K562 (cell line): ENCODE results near the gene PYDC1. TPM values are rescaled to one million over a fixed set of nuclear protein-coding genes. Genes with fewer than 3 reads are reported as not detected.

Experiments
- ATAC-seq: fragments of 200-7000 bp; cut with Tn5 transposase; 3 replicates; pipeline ENCODE4 v1.9.1; 2020; ENCODE audit warnings: moderate library complexity
- BruUV-seq: library from RNA; stranded (reverse); fragments of 400-500 nt; replicated peaks from 2 replicates; lab custom pipeline; 2021; lab: Mats Ljungman, UMichigan
- CTCF ChIA-PET: fragments of 300-600 bp; formaldehyde crosslinking; extraction: SDS; loops from one replicate; lab custom pipeline; 2021; ENCODE audit warnings: low intra/inter-chr PET ratio; lab: Yijun Ruan, JAX
- POLR2A ChIA-PET: fragments of 300-600, 350-650 bp; sonication (Branson Sonifier 250); formaldehyde crosslinking; extraction: SDS; loops from one replicate; lab custom pipeline; 2021; ENCODE audit warnings: antibody characterized with exemption, inconsistent platforms; lab: Yijun Ruan, JAX
- DNase-seq, 4 experiments: peaks; one replicate each; pipeline versions ENCODE4 v3.0.0 to v3.0.0-alpha.2; 2011 to 2018; ENCODE audit warnings: low spot score in 3 of 4, mixed read lengths in 3 of 4; ENCODE audit errors: extremely low read depth in 1 of 4
- FAIRE-seq: peaks from 2 replicates; lab custom pipeline; 2011; peaks lifted over from hg19 to GRCh38; lab: Jason Lieb, UNC
- H2AFZ ChIP-seq: 2 replicates; pipeline ENCODE4 v1.6.0; 2011; ENCODE audit warnings: low read depth, low read length, control low read depth, inconsistent platforms
- H3K27ac ChIP-seq: fragments of 200-600 bp; 3 replicates; pipeline ENCODE4 v1.8.0; 2011; ENCODE audit warnings: low read depth, mild to moderate bottlenecking, control low read depth, inconsistent platforms, low read length, moderate library complexity, mixed read lengths; ENCODE audit errors: extremely low read depth
- H3K27me3 ChIP-seq, 2 experiments: fragments of 300-600 bp in 1 of 2; 2 replicates in 1 of 2; 3 replicates in 1 of 2; pipeline versions ENCODE4 v1.6.0 to v1.8.0; 2011; ENCODE audit warnings: inconsistent platforms in 2 of 2, low read length in 2 of 2, mild to moderate bottlenecking in 1 of 2, mixed read lengths in 1 of 2, moderate library complexity in 1 of 2; ENCODE audit not compliant: control insufficient read depth in 2 of 2, insufficient read depth in 2 of 2
- H3K36me3 ChIP-seq: fragments of 300-600 bp; 3 replicates; pipeline ENCODE4 v1.8.0; 2011; ENCODE audit warnings: mild to moderate bottlenecking, low read length, inconsistent platforms; ENCODE audit not compliant: control insufficient read depth, insufficient read depth
- H3K4me1 ChIP-seq, 2 experiments: fragments of 200-600 bp in 1 of 2; replicated peaks in 1 of 2; 2 replicates in 1 of 2; 3 replicates in 1 of 2; pipeline versions ENCODE4 v1.5.1 to v1.8.0; 2011; ENCODE audit warnings: inconsistent platforms in 2 of 2, low read length in 2 of 2, mild to moderate bottlenecking in 1 of 2, mixed read lengths in 1 of 2, moderate library complexity in 1 of 2; ENCODE audit not compliant: control insufficient read depth in 2 of 2, insufficient read depth in 2 of 2
- H3K4me2 ChIP-seq: 2 replicates; pipeline ENCODE4 v1.6.1; 2011; ENCODE audit warnings: low read length, control low read depth, inconsistent platforms, mixed read lengths; ENCODE audit not compliant: insufficient read depth
- H3K4me3 ChIP-seq: fragments of 200-600 bp; sonication (generic), shearing (Covaris generic); 2 replicates; pipeline ENCODE4 v1.5.1; 2016; ENCODE audit warnings: control low read depth, inconsistent platforms
- H3K79me2 ChIP-seq: fragments of 200-600 bp; 3 replicates; pipeline ENCODE4 v1.8.0; 2011; ENCODE audit warnings: low read length, inconsistent platforms; ENCODE audit not compliant: control insufficient read depth, insufficient read depth
- H3K9ac ChIP-seq, 2 experiments: 2 replicates each; pipeline versions ENCODE4 v1.6.0 to v1.6.1; 2011; ENCODE audit warnings: low read depth in 2 of 2, low read length in 2 of 2, control low read depth in 1 of 2, inconsistent platforms in 1 of 2, mild to moderate bottlenecking in 1 of 2, mixed read lengths in 1 of 2; ENCODE audit not compliant: insufficient read depth in 1 of 2
- H3K9me1 ChIP-seq: one replicate; pipeline ENCODE4 v1.6.0; 2011; ENCODE audit warnings: inconsistent platforms, mild to moderate bottlenecking, low read length, moderate library complexity; ENCODE audit not compliant: control insufficient read depth, insufficient read depth
- H3K9me3 ChIP-seq: replicated peaks from 2 replicates; pipeline ENCODE4 v1.5.1; 2011; ENCODE audit warnings: low read depth, low read length, inconsistent platforms; ENCODE audit not compliant: control insufficient read depth, insufficient read depth
- H4K20me1 ChIP-seq: replicated peaks from 2 replicates; pipeline ENCODE4 v1.6.1; 2011; ENCODE audit warnings: low read length, inconsistent platforms, mixed read lengths; ENCODE audit not compliant: control insufficient read depth, insufficient read depth
- SPI1 ChIP-seq: IDR thresholded peaks from 2 replicates; pipeline ENCODE4 v1.6.1; 2011; ENCODE audit warnings: low read depth, low read length, control low read depth, borderline replicate concordance
- YBX1 ChIP-seq: fragments of 450-650 bp; IDR thresholded peaks from 2 replicates; pipeline ENCODE4 v1.7.1; 2016; ENCODE audit warnings: mild to moderate bottlenecking
- ZNF24 ChIP-seq: fragments of 450-650 bp; IDR thresholded peaks from 2 replicates; pipeline ENCODE4 v1.6.1; 2016
- WGBS: fragments of 100-300 bp; shearing (Covaris generic); methylation state at CpG from one replicate; pipeline ENCODE4 v1.1.6; 2016; ENCODE audit warnings: low coverage, mixed read lengths; ENCODE audit not compliant: insufficient coverage; ENCODE audit errors: missing lambda C conversion rate; 5-methylcytosine and 5-hydroxymethylcytosine counted together
- in situ Hi-C: fragments of 300-500 bp; cut with MboI; formaldehyde crosslinking; loops from 4 replicates; pipeline ENCODE4 v1.15.0; 2018; ENCODE audit warnings: inconsistent platforms, mixed read lengths
- intact Hi-C: fragments of 100-400 bp; cut with micrococcal nuclease; formaldehyde crosslinking; loops from 2 replicates; pipeline ENCODE4 v1.14.2; 2022
- polyA plus RNA-seq, 8 experiments: library from polyadenylated mRNA; depleted of rRNA in 4 of 8; stranded (reverse) in 5 of 8; unstranded in 3 of 8; fragments of >200 nt; fragmentation: Nextera tagmentation in 2 of 8; fragmentation: Illumina TruSeq in 1 of 8; extraction: Ambion mirVana in 2 of 8; extraction: Trizol in 1 of 8; gene quantifications; 2 replicates each; pipeline versions ENCODE4 v1.2.1 to v1.2.3, GENCODE V29; 2011 to 2014; ENCODE audit warnings: inconsistent platforms in 1 of 8, missing spikeins in 1 of 8
- total RNA-seq, 7 experiments: library from RNA; depleted of rRNA in 6 of 7; stranded (reverse); fragments of >200 nt in 6 of 7; fragmentation: Illumina TruSeq in 2 of 7; extraction: Trizol in 2 of 7; gene quantifications; 2 replicates each; pipeline versions ENCODE4 v1.2.1 to v1.2.3, GENCODE V29; 2011 to 2021; ENCODE audit warnings: low replicate concordance in 1 of 7
- TF ChIP-seq, protein P1 (sequence below): fragments of 250-450 bp; sonication (Bioruptor Pico); IDR thresholded peaks from 2 replicates; pipeline ENCODE4 v1.5.0; 2021; ENCODE audit warnings: mild to moderate bottlenecking, moderate library complexity

PYDC1 gene
- total and polyA plus RNA-seq, 9 of the 15 experiments (the other 6 are each of a cell fraction or from before 2014, with no cell fraction given): not detected

DNA sequence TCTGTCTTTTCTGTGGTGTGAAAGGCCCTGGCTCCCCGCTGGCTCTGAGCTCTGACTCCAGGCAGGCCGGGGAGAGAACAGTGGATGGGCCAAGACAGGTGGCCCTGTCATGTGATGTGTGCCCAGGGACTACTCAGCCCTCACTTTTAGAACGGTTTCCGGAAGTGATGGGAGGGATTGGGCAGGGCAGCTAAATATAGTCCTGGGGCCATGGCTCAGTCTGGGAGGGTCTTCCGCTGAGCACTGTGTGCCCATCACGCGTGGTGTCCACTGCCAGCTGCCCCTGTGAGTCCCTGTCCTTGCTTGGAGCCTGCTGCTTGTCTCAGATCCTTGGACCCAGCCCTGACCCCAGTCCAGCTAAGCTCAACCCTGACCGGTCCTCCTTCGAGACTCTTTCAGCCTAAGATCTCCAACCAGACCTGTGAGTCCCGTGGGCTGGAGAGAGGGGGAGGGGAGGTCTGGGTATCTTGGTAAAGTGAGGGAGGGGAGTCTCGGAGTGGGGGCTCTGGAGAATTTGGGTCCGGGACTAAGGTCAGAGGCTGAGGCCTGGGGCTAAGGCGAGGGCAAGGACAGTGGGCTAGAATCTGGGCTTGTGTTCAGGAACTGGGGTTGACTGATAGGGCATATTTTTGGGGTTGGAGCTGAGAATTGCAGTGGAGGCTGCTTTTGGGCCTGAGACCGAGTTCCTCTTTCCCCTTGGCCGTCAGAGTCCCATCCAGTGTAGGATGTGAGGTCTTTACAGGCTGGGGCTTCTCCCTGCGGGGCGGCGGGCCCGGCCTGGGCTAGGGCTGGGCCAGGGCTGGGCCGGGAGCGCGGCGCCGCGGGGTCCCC is 2.8 kb downstream of the PYDC1 start, which contains the start of gene TRIM72:
TSS of gene TRIM72 (plus strand) at position 243 of the 831 bp plus-strand sequence. CDS start 620 bp downstream, outside the sequence.
- DNase-seq: peak in 1 of 4 experiments; percentile 7
- intact Hi-C loops (no loop called here), in situ Hi-C loops (no loop called here)
- ChIA-PET CTCF (no interaction called here), POLR2A (interaction anchor here (0.6 to 4.0 kb wide), 8 partner anchors 9 to 25 kb away, joined by 3 to 33 read pairs (median 4); partner anchors contain the start of gene PYCARD)
- no TSS peak for BruUV-seq
- Histone ChIP-seq H4K20me1 (no peaks in the 10 kb centered on the region), H3K4me2 (peak within 1 kb of the TSS; percentile 75), H3K4me3 (peak within 1 kb of the TSS; percentile 41; the same call in 1 of the 2 replicates), H3K27me3 (no peaks in the 10 kb centered on the region), H3K9me1 (no peaks in the 10 kb centered on the region), H2AFZ (peak within 1 kb of the TSS; percentile 80), H3K9ac (peak within 1 kb of the TSS in 1 of 2 experiments; percentile 88; a peak in 2 of 4 replicates), H3K36me3 (no peaks in the 10 kb centered on the region), H3K27ac (no peak within 1 kb of the TSS), H3K4me1 (peaks cover 0 to 38% of the 10 kb centered on the region in 2 experiments; a peak in 4 of 5 replicates), H3K9me3 (no peaks in the 10 kb centered on the region), H3K79me2 (no peaks in the 10 kb centered on the region)
- no peak for ATAC-seq
- 80% methylated on average over 20 of the region's 25 CpGs for WGBS
- no peak for FAIRE-seq
- TF ChIP-seq SPI1 (peak; percentile 49; the same call in 1 of the 2 replicates), YBX1 (no peak)

DNA sequence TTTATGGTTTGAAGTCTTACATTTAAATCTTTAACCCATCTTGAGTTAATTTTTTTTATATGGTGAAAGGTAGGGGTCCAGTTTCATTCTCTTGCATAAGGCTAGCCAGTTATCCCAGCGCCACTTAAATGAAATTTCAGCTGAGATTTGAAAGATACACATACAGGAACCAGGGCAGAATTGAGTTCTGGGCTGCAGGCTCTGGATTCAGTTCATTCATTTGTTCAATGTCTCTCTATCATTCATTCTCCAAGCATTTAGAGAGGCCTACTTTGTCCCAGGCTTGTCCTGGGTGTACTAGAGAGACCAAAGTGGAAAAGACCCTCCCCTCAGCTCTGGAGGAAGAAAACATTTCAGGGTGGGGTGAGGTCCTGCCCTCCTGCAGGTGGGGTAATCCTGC is 3.6 kb downstream of the PYDC1 start:
- no peaks in the 10 kb centered on the region for H3K36me3 ChIP-seq
- peaks cover 0 to 35% of the 10 kb centered on the region in 2 experiments; a peak in 4 of 5 replicates for H3K4me1 ChIP-seq
- FAIRE-seq: no peak
- intact Hi-C loops: no loop called here
- no peaks in the 10 kb centered on the region for H3K9me3 ChIP-seq
- no peak for DNase-seq
- H3K27ac ChIP-seq: no peak overlapping the region
- H3K4me2 ChIP-seq: no peak overlapping the region
- no peak overlapping the region for H3K4me3 ChIP-seq
- BruUV-seq: no TSS peak
- H3K9ac ChIP-seq: peak overlapping the region in 1 of 2 experiments; percentile 58; a peak in 1 of 4 replicates
- ATAC-seq: no peak
- 67% methylated on average over 1 of the region's 1 CpG for WGBS
- no peaks in the 10 kb centered on the region for H3K27me3 ChIP-seq
- in situ Hi-C loops: no loop called here
- CTCF ChIA-PET: no interaction called here
- TF ChIP-seq, protein P1, sequence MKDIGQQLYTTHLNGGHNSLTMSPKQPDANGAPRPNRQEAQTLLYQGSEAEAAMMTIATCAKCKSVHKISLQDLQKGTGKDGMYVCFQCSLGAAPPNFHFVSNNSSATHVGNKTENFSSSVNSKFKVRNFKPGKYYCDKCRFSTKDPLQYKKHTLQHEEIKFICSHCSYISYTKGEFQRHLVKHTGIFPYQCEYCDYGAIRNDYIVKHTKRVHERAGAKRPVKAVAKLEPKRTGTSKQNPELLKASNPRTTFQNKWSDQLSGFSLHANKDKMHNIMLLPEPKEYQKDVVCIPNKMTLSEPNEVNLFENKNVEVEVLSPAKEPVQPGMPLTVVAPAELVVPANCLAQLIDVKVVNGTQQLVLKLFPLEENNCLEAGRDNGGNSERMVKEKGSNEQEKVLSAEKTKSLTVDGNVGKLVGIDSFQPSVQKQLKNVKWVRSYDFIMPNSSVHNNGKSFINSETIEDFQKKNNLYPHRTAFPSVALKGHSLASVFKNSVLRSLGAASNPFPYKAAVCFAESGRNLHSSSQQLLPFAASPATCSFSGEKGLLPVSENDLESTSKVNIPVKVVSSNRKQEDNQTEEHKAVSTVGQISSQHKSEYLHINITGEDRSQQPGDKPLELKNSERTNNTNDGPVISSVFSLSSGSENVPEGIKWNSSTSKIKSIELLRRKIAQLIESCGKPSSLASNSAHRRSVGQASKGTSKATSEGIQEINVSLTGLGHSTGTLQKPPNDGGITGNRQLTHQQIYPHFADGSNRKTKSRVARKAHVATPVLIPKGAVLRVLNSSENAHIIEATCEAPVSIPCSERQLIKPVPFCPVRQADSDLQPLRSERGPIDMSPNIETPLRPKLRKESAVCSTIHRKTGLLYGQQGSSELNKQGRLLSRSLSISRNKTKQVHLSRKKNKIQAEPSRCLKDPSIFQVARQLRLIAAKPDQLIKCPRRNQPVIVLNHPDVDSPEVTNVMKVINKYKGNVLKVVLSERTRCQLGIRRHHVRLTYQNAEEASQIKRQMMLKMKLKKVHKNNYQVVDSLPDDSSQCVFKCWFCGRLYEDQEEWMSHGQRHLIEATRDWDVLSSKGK: no peak
- TF ChIP-seq ZNF24: peak; percentile 76
- H2AFZ ChIP-seq: no peak overlapping the region
- H3K9me1 ChIP-seq: no peaks in the 10 kb centered on the region
- POLR2A ChIA-PET: interaction anchor here (0.6 to 4.0 kb wide), 7 partner anchors 8 to 19 kb away, joined by 3 to 33 read pairs (median 5); partner anchors contain the start of gene PYCARD
- H4K20me1 ChIP-seq: no peaks in the 10 kb centered on the region
- H3K79me2 ChIP-seq: no peaks in the 10 kb centered on the region
